GM23338 (cell line): ENCODE results near the gene XPO4. TPM values are rescaled to one million over a fixed set of nuclear protein-coding genes. Genes with fewer than 3 reads are reported as not detected.

Source experiments
- ATAC-seq: fragments of 200-7000 bp; cut with Tn5 transposase; 3 replicates; pipeline ENCODE4 v1.9.1; 2020
- DNase-seq: peaks from one replicate; pipeline ENCODE4 v3.0.0-alpha.2; 2015; ENCODE audit warnings: low spot score
- H2AFZ ChIP-seq: fragments of 200-600 bp; sonication (generic); 2 replicates; pipeline ENCODE4 v1.8.0; 2016; ENCODE audit warnings: antibody characterized with exemption, mild to moderate bottlenecking, moderate library complexity
- H3F3A ChIP-seq: fragments of 200-600 bp; sonication (generic); replicated peaks from 2 replicates; pipeline ENCODE4 v1.8.0; 2017; ENCODE audit warnings: antibody characterized with exemption, mixed run types, low read depth
- H3K27ac ChIP-seq: fragments of 200-600 bp; sonication (generic); 2 replicates; pipeline ENCODE4 v1.6.1; 2016; ENCODE audit warnings: low read depth
- H3K27me3 ChIP-seq: fragments of 200-600 bp; sonication (generic); 2 replicates; pipeline ENCODE4 v1.8.0; 2016; ENCODE audit warnings: mild to moderate bottlenecking, mixed run types, moderate library complexity; ENCODE audit not compliant: insufficient read depth
- H3K36me3 ChIP-seq: fragments of 200-600 bp; sonication (generic); 2 replicates; pipeline ENCODE4 v1.8.0; 2016; ENCODE audit warnings: mild to moderate bottlenecking; ENCODE audit not compliant: insufficient read depth
- H3K4me1 ChIP-seq: fragments of 200-600 bp; sonication (generic); 2 replicates; pipeline ENCODE4 v1.8.0; 2016; ENCODE audit warnings: mild to moderate bottlenecking, moderate library complexity; ENCODE audit not compliant: insufficient read depth
- H3K4me2 ChIP-seq: fragments of 200-600 bp; sonication (generic); 2 replicates; pipeline ENCODE4 v1.7.1; 2017; ENCODE audit warnings: mixed run types
- H3K4me3 ChIP-seq: fragments of 200-600 bp; sonication (generic); 2 replicates; pipeline ENCODE4 v1.6.1; 2016; ENCODE audit warnings: mixed run types
- H3K79me2 ChIP-seq: fragments of 200-600 bp; sonication (generic); replicated peaks from 2 replicates; pipeline ENCODE4 v1.8.0; 2017; ENCODE audit warnings: mild to moderate bottlenecking; ENCODE audit not compliant: insufficient read depth
- H3K9me2 ChIP-seq: fragments of 200-600 bp; sonication (generic); 2 replicates; pipeline ENCODE4 v1.8.0; 2017; ENCODE audit not compliant: insufficient read depth
- H4K20me1 ChIP-seq: fragments of 200-600 bp; sonication (generic); replicated peaks from 2 replicates; pipeline ENCODE4 v1.8.0; 2017; ENCODE audit warnings: mild to moderate bottlenecking; ENCODE audit not compliant: insufficient read depth
- H3K27ac Mint-ChIP-seq: 2 replicates; pipeline ENCODE4 v1.8.0; 2020; ENCODE audit warnings: inconsistent platforms, mild to moderate bottlenecking, moderate library complexity, mixed read lengths
- H3K27me3 Mint-ChIP-seq: 3 replicates; pipeline ENCODE4 v1.8.0; 2022; ENCODE audit warnings: low read depth, mild to moderate bottlenecking, moderate library complexity, mixed read lengths, inconsistent platforms; ENCODE audit not compliant: insufficient read depth, poor library complexity
- H3K36me3 Mint-ChIP-seq: 3 replicates; pipeline ENCODE4 v1.8.0; 2021; ENCODE audit warnings: low read depth, mild to moderate bottlenecking, inconsistent platforms, moderate library complexity, mixed read lengths
- H3K4me1 Mint-ChIP-seq: 3 replicates; pipeline ENCODE4 v1.8.0; 2020; ENCODE audit warnings: mild to moderate bottlenecking, inconsistent platforms, mixed read lengths
- H3K4me3 Mint-ChIP-seq: 3 replicates; pipeline ENCODE4 v1.8.0; 2021; ENCODE audit warnings: moderate library complexity, mild to moderate bottlenecking, inconsistent platforms, mixed read lengths
- H3K9me3 Mint-ChIP-seq: 3 replicates; pipeline ENCODE4 v1.8.0; 2020; ENCODE audit warnings: moderate library complexity, mild to moderate bottlenecking, inconsistent platforms, mixed read lengths
- CREB1 ChIP-seq: fragments of 250-450 bp; sonication (Bioruptor Pico); IDR thresholded peaks from 2 replicates; pipeline ENCODE4 v1.5.0; 2020; ENCODE audit warnings: low read depth, mild to moderate bottlenecking, moderate library complexity
- EZH2phosphoT487 ChIP-seq: fragments of 200-600 bp; sonication (generic); IDR thresholded peaks from one replicate; pipeline ENCODE4 v1.8.1; 2018; ENCODE audit warnings: antibody characterized with exemption; ENCODE audit not compliant: unreplicated experiment
- JUNB ChIP-seq: IDR thresholded peaks from one replicate; pipeline ENCODE4 v1.6.1; 2016; ENCODE audit warnings: antibody characterized with exemption; ENCODE audit not compliant: unreplicated experiment
- NANOG ChIP-seq: IDR thresholded peaks from 2 replicates; pipeline ENCODE4 v1.6.1; 2016; ENCODE audit warnings: antibody characterized with exemption, borderline replicate concordance
- POLR2AphosphoS5 ChIP-seq: IDR thresholded peaks from 2 replicates; pipeline ENCODE4 v1.6.1; 2016; ENCODE audit warnings: antibody characterized with exemption, low read depth
- STAT1 ChIP-seq: IDR thresholded peaks from one replicate; pipeline ENCODE4 v1.6.1; 2016; ENCODE audit warnings: antibody characterized with exemption; ENCODE audit not compliant: unreplicated experiment
- ZNF114 ChIP-seq: fragments of 250-450 bp; sonication (Bioruptor Pico); IDR thresholded peaks from 2 replicates; pipeline ENCODE4 v1.5.0; 2020; ENCODE audit warnings: mild to moderate bottlenecking, moderate library complexity
- polyA plus RNA-seq: library from polyadenylated mRNA; unstranded; fragments of >200 nt; fragmentation: Nextera tagmentation; extraction: Ambion mirVana; gene quantifications from 2 replicates; pipeline ENCODE4 v1.2.1, GENCODE V29; 2016
- total RNA-seq: library from RNA; depleted of rRNA; stranded (reverse); fragments of >200 nt; shearing (Covaris generic); gene quantifications from 2 replicates; pipeline ENCODE4 v1.2.3, GENCODE V29; 2014
- TF ChIP-seq, protein P1 (sequence below), 2 experiments: fragments of 200-600 bp in 1 of 2; sonication (generic) in 1 of 2; conservative IDR thresholded peaks; 2 replicates each; pipeline versions ENCODE4 v1.5.1 to v1.6.1; 2016 to 2017; ENCODE audit warnings: antibody characterized with exemption in 2 of 2, low read depth in 2 of 2, mild to moderate bottlenecking in 2 of 2, moderate library complexity in 1 of 2
- TF ChIP-seq, protein P2 (sequence below): IDR thresholded peaks from 2 replicates; pipeline ENCODE4 v1.6.1; 2016; ENCODE audit warnings: antibody characterized with exemption
- TF ChIP-seq, protein P3 (sequence below): fragments of 250-450 bp; sonication (Bioruptor Pico); IDR thresholded peaks from 2 replicates; pipeline ENCODE4 v1.5.0; 2020; ENCODE audit warnings: mild to moderate bottlenecking, moderate library complexity
- TF ChIP-seq, protein P4 (sequence below): IDR thresholded peaks from one replicate; pipeline ENCODE4 v1.6.1; 2018; ENCODE audit warnings: antibody characterized with exemption; ENCODE audit not compliant: unreplicated experiment

The XPO4 gene
- total and polyA plus RNA-seq, 2 experiments from 2014 or later: 14.1 to 57.8 TPM

DNA sequence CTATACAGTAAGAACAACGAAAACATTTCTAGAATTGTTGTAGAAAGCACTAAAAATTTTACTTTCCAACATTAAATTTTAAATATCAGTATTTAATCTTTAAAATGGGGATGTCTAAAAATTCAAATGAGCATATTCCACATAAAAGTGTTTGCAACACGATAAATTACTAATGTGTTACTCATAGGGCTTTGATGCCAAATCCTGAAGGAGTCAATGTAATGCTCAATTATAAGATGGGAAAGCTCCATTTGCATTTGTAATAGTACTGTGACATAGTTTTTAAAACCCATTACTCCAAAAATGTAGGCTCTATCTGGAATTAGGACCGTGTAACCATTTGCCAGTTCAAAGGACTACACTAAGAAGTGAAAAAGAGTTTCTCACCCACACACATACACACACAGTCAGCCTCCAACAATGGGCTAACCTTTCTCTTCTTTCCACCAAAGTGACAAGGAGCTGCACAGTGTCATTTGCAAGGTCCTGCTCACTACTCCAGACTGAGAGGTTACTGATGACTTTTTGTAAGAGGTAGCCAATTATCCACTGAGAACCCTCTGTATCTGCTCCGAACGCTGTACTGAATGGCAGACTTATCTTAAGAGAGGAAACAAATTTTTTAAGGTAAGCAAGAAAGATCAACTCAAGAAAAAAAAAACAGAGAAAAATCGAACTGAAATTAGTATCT lies 102.7 kb downstream of the XPO4 start:
- Histone ChIP-seq H3F3A (no peaks in the 10 kb centered on the region), H4K20me1 (no peaks in the 10 kb centered on the region), H3K4me1 (no peaks in the 10 kb centered on the region), H3K79me2 (no peaks in the 10 kb centered on the region), H3K4me2 (no peak overlapping the region), H3K36me3 (peaks cover 23% of the 10 kb centered on the region), H3K27ac (no peak overlapping the region), H3K27me3 (no peaks in the 10 kb centered on the region), H3K9me2 (no peaks in the 10 kb centered on the region), H3K4me3 (no peak overlapping the region), H2AFZ (no peak overlapping the region)
- peaks cover 46% of the 10 kb centered on the region for H3K36me3 Mint-ChIP-seq
- H3K9me3 Mint-ChIP-seq: no peaks in the 10 kb centered on the region
- no peak overlapping the region; the same call in 1 of the 2 replicates for H3K27ac Mint-ChIP-seq
- peaks cover 6% of the 10 kb centered on the region for H3K27me3 Mint-ChIP-seq
- DNase-seq (no peak), ATAC-seq (no peak)
- no peaks in the 10 kb centered on the region for H3K4me1 Mint-ChIP-seq
- TF ChIP-seq, protein P1, sequence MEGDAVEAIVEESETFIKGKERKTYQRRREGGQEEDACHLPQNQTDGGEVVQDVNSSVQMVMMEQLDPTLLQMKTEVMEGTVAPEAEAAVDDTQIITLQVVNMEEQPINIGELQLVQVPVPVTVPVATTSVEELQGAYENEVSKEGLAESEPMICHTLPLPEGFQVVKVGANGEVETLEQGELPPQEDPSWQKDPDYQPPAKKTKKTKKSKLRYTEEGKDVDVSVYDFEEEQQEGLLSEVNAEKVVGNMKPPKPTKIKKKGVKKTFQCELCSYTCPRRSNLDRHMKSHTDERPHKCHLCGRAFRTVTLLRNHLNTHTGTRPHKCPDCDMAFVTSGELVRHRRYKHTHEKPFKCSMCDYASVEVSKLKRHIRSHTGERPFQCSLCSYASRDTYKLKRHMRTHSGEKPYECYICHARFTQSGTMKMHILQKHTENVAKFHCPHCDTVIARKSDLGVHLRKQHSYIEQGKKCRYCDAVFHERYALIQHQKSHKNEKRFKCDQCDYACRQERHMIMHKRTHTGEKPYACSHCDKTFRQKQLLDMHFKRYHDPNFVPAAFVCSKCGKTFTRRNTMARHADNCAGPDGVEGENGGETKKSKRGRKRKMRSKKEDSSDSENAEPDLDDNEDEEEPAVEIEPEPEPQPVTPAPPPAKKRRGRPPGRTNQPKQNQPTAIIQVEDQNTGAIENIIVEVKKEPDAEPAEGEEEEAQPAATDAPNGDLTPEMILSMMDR (conservative IDR thresholded peaks at IDR 0.05; ENCODE audit: low read depth in 2 of 2): no peak
- TF ChIP-seq POLR2AphosphoS5 (no peak), JUNB (no peak), STAT1 (no peak), ZNF114 (no peak), CREB1 (CRISPR knock-in tag) (no peak), EZH2phosphoT487 (no peak), NANOG (no peak)
- TF ChIP-seq, protein P2, sequence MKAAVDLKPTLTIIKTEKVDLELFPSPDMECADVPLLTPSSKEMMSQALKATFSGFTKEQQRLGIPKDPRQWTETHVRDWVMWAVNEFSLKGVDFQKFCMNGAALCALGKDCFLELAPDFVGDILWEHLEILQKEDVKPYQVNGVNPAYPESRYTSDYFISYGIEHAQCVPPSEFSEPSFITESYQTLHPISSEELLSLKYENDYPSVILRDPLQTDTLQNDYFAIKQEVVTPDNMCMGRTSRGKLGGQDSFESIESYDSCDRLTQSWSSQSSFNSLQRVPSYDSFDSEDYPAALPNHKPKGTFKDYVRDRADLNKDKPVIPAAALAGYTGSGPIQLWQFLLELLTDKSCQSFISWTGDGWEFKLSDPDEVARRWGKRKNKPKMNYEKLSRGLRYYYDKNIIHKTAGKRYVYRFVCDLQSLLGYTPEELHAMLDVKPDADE: no peak
- TF ChIP-seq, protein P3, sequence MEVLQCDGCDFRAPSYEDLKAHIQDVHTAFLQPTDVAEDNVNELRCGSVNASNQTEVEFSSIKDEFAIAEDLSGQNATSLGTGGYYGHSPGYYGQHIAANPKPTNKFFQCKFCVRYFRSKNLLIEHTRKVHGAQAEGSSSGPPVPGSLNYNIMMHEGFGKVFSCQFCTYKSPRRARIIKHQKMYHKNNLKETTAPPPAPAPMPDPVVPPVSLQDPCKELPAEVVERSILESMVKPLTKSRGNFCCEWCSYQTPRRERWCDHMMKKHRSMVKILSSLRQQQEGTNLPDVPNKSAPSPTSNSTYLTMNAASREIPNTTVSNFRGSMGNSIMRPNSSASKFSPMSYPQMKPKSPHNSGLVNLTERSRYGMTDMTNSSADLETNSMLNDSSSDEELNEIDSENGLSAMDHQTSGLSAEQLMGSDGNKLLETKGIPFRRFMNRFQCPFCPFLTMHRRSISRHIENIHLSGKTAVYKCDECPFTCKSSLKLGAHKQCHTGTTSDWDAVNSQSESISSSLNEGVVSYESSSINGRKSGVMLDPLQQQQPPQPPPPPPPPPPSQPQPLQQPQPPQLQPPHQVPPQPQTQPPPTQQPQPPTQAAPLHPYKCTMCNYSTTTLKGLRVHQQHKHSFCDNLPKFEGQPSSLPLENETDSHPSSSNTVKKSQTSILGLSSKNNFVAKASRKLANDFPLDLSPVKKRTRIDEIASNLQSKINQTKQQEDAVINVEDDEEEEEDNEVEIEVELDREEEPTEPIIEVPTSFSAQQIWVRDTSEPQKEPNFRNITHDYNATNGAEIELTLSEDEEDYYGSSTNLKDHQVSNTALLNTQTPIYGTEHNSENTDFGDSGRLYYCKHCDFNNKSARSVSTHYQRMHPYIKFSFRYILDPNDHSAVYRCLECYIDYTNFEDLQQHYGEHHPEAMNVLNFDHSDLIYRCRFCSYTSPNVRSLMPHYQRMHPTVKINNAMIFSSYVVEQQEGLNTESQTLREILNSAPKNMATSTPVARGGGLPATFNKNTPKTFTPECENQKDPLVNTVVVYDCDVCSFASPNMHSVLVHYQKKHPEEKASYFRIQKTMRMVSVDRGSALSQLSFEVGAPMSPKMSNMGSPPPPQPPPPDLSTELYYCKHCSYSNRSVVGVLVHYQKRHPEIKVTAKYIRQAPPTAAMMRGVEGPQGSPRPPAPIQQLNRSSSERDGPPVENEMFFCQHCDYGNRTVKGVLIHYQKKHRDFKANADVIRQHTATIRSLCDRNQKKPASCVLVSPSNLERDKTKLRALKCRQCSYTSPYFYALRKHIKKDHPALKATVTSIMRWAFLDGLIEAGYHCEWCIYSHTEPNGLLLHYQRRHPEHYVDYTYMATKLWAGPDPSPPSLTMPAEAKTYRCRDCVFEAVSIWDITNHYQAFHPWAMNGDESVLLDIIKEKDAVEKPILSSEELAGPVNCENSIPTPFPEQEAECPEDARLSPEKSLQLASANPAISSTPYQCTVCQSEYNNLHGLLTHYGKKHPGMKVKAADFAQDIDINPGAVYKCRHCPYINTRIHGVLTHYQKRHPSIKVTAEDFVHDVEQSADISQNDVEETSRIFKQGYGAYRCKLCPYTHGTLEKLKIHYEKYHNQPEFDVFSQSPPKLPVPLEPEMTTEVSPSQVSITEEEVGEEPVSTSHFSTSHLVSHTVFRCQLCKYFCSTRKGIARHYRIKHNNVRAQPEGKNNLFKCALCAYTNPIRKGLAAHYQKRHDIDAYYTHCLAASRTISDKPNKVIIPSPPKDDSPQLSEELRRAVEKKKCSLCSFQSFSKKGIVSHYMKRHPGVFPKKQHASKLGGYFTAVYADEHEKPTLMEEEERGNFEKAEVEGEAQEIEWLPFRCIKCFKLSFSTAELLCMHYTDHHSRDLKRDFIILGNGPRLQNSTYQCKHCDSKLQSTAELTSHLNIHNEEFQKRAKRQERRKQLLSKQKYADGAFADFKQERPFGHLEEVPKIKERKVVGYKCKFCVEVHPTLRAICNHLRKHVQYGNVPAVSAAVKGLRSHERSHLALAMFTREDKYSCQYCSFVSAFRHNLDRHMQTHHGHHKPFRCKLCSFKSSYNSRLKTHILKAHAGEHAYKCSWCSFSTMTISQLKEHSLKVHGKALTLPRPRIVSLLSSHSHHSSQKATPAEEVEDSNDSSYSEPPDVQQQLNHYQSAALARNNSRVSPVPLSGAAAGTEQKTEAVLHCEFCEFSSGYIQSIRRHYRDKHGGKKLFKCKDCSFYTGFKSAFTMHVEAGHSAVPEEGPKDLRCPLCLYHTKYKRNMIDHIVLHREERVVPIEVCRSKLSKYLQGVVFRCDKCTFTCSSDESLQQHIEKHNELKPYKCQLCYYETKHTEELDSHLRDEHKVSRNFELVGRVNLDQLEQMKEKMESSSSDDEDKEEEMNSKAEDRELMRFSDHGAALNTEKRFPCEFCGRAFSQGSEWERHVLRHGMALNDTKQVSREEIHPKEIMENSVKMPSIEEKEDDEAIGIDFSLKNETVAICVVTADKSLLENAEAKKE (CRISPR knock-in tag): no peak
- TF ChIP-seq, protein P4, sequence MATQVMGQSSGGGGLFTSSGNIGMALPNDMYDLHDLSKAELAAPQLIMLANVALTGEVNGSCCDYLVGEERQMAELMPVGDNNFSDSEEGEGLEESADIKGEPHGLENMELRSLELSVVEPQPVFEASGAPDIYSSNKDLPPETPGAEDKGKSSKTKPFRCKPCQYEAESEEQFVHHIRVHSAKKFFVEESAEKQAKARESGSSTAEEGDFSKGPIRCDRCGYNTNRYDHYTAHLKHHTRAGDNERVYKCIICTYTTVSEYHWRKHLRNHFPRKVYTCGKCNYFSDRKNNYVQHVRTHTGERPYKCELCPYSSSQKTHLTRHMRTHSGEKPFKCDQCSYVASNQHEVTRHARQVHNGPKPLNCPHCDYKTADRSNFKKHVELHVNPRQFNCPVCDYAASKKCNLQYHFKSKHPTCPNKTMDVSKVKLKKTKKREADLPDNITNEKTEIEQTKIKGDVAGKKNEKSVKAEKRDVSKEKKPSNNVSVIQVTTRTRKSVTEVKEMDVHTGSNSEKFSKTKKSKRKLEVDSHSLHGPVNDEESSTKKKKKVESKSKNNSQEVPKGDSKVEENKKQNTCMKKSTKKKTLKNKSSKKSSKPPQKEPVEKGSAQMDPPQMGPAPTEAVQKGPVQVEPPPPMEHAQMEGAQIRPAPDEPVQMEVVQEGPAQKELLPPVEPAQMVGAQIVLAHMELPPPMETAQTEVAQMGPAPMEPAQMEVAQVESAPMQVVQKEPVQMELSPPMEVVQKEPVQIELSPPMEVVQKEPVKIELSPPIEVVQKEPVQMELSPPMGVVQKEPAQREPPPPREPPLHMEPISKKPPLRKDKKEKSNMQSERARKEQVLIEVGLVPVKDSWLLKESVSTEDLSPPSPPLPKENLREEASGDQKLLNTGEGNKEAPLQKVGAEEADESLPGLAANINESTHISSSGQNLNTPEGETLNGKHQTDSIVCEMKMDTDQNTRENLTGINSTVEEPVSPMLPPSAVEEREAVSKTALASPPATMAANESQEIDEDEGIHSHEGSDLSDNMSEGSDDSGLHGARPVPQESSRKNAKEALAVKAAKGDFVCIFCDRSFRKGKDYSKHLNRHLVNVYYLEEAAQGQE: no peak
- no peak overlapping the region for H3K4me3 Mint-ChIP-seq
